Measurements from ENCODE around the gene TMEM150C. TPM values are rescaled to one million over a fixed set of nuclear protein-coding genes. Genes with fewer than 3 reads are reported as not detected.

TMEM150C gene
- total and polyA plus RNA-seq, 2 of the 8 experiments (the other 6 are each of a cell fraction or from before 2014, with no cell fraction given), result 1.5 to 1.7 TPM

DNA sequence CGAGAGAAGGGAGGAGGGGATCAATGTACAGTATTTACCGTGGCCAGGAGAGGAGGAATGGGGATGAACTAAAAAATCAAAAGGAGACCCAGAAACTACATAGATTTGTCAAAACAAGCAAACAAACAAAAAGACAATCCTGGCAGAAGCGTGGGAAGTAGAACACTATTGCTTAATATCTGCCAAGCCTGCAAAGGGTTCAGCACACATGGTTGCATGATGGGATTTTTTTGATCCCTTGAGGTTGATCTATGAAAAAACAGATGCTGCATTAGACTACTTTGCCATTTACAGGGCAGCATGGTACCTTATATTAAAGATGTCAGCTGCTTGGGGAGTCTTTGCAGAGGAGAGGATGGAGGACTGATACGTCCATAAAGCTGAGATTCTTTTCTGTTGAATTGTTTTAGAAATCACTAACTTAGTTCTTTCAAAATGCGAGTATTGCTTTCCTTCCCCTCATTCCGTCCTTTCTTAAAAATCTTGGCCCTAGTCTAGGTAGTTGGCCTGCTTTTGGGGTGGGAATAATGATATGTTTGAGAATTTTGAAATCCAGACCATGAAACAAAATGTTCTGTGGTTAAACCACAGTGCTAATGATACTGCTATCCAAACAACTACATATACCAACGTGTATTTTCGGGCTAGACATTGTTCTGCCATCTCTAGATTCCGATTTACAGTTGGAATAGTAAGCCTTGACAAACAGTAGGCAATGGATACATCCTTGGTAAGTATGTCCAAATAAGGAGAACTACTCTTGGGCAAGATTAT, 39.6 kb upstream of the TMEM150C start:
- Histone ChIP-seq H2BK5ac (ENCODE audit: low read depth, low read length) (no peak overlapping the region), H2BK120ac (replicated peaks; ENCODE audit: low read depth, low read length) (no peak overlapping the region), H3K4me1 (replicated peaks in 1 of 4; ENCODE audit: control insufficient read depth in 3 of 4, insufficient read depth in 4 of 4, low read length in 3 of 4) (peaks cover 0 to 4% (median 0%) of the 10 kb centered on the region in 4 experiments; a peak in 1 of 7 replicates), H3K23ac (ENCODE audit: insufficient read length) (no peak overlapping the region), H3K14ac (ENCODE audit: insufficient read length) (no peak overlapping the region), H4K5ac (ENCODE audit: insufficient read length, low read depth, low read length) (no peak overlapping the region), H3K56ac (replicated peaks; ENCODE audit: insufficient read length, low read depth, low read length) (no peak overlapping the region), H3K79me1 (ENCODE audit: low read depth, low read length) (0 out of 2 replicates have a peak, but pooled peaks cover 2% of the 10 kb centered on the region), H2AK5ac (ENCODE audit: low read depth, low read length) (no peak overlapping the region), H2BK20ac (ENCODE audit: low read length) (no peak overlapping the region), H3K4me2 (ENCODE audit: insufficient read depth in 1 of 2, low read depth in 2 of 2, low read length in 2 of 2) (no peak overlapping the region), H2BK15ac (ENCODE audit: low read length) (no peak overlapping the region), H3K23me2 (ENCODE audit: low read depth, low read length) (no peaks in the 10 kb centered on the region), H4K20me1 (replicated peaks in 1 of 2; ENCODE audit: control insufficient read depth in 1 of 2, insufficient read depth in 2 of 2, low read length in 2 of 2) (peaks cover 0 to 2% of the 10 kb centered on the region in 2 experiments), H3K27me3 (replicated peaks in 1 of 4; ENCODE audit: control insufficient read depth in 3 of 4, extremely low read depth in 1 of 4, insufficient read depth in 3 of 4, low read length in 3 of 4) (no peaks in the 10 kb centered on the region), H3K27ac (ENCODE audit: low read depth, low read length) (no peak overlapping the region), H4K91ac (replicated peaks; ENCODE audit: insufficient read length, low read length) (no peak overlapping the region), H3K18ac (ENCODE audit: extremely low read depth, low read length) (no peak overlapping the region), H3K4me3 (ENCODE audit: extremely low read depth in 1 of 4, insufficient read depth in 2 of 4, low read depth in 3 of 4, low read length in 4 of 4) (no peak overlapping the region), H3K4ac (replicated peaks; ENCODE audit: insufficient read length, low read depth, low read length) (no peak overlapping the region), H3K36me3 (ENCODE audit: control insufficient read depth in 2 of 4, insufficient read depth in 4 of 4, low read length in 3 of 4) (no peaks in the 10 kb centered on the region), H2BK12ac (ENCODE audit: low read depth, low read length) (no peak overlapping the region), H2AFZ (ENCODE audit: low read length) (no peak overlapping the region), H4K8ac (ENCODE audit: extremely low read depth, insufficient read depth, low read length) (no peak overlapping the region), H3K9me3 (ENCODE audit: insufficient read depth in 2 of 2, low read depth in 1 of 2, low read length in 1 of 2) (no peaks in the 10 kb centered on the region), H3K9ac (replicated peaks in 1 of 4; ENCODE audit: extremely low read depth in 1 of 4, low read depth in 3 of 4, low read length in 3 of 4) (no peak overlapping the region), H3K79me2 (ENCODE audit: control insufficient read depth in 1 of 2, insufficient read depth in 2 of 2, low read length in 2 of 2) (no peaks in the 10 kb centered on the region)
- POLR2A ChIA-PET (ENCODE audit: partially characterized antibody), result interaction anchor here (0.9 kb wide), 1 partner anchor 11 kb away, joined by 3 read pairs; no protein-coding TSS in a partner anchor
- DNase-seq (ENCODE audit: low read depth in 1 of 2, low spot score in 2 of 2) (no peak), FAIRE-seq (no peak)
- CTCF ChIA-PET (ENCODE audit: partially characterized antibody), result interaction anchor here (0.6 to 4.6 kb wide), 11 partner anchors 17 to 194 kb away, joined by 3 to 39 read pairs (median 4); no protein-coding TSS in a partner anchor
- 87% methylated on average over 9 of the region's 9 CpGs; no CpG with 5 or more reads in 1 of the 2 experiments for WGBS, 2 experiments (ENCODE audit: extremely low coverage in 1 of 2, insufficient coverage in 1 of 2, insufficient read length in 1 of 2, insufficient replicate concordance in 2 of 2, low coverage in 1 of 2, low lambda C conversion rate in 2 of 2, missing lambda C conversion rate in 1 of 2)
- TF ChIP-seq JUND (IDR thresholded peaks at IDR 0.05; ENCODE audit: low read length) (no peak), BCL11A (IDR thresholded peaks at IDR 0.05; ENCODE audit: low read depth in 2 of 2, low read length in 2 of 2) (no peak), RFX5 (IDR thresholded peaks at IDR 0.05; ENCODE audit: borderline replicate concordance, low read depth, low read length) (no peak), BRCA1 (IDR thresholded peaks at IDR 0.05; ENCODE audit: low read depth, low read length) (no peak), CTBP2 (IDR thresholded peaks at IDR 0.05; ENCODE audit: borderline replicate concordance, insufficient read depth, insufficient read length, low read length) (no peak), POLR2AphosphoS5 (IDR thresholded peaks at IDR 0.05; ENCODE audit: low read depth, low read length) (no peak), CHD2 (IDR thresholded peaks at IDR 0.05; ENCODE audit: low read length) (no peak), TCF12 (IDR thresholded peaks at IDR 0.05; ENCODE audit: low read depth, low read length) (no peak), TAF7 (optimal IDR thresholded peaks at IDR 0.05; ENCODE audit: borderline replicate concordance, low read depth, low read length) (no peak), CHD1 (IDR thresholded peaks at IDR 0.05; ENCODE audit: low read depth, low read length) (no peak), KDM1A (IDR thresholded peaks at IDR 0.05; ENCODE audit: borderline replicate concordance, low read length) (no peak), HDAC6 (IDR thresholded peaks at IDR 0.05; ENCODE audit: low read depth, low read length) (no peak)
- TF ChIP-seq, protein P1, sequence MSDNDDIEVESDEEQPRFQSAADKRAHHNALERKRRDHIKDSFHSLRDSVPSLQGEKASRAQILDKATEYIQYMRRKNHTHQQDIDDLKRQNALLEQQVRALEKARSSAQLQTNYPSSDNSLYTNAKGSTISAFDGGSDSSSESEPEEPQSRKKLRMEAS (IDR thresholded peaks at IDR 0.05), result no peak

All from H1 (cell line).